Stimulated activated naive CD8-positive, alpha-beta T cell treated with anti-CD3 and anti-CD28 coated beads, Interleukin-15, Interleukin-2, amounts not matched to agents 100 ng/mL and 50 ng/mL, for 24 hours (primary cell): Measurements from ENCODE around the gene FAM131C.
"Not testable (repeated sequence)": the region's sequence is repeated elsewhere in the genome, so short reads cannot be mapped to it uniquely, and the experiment has no call there.

Experiments used
- H3K27ac Mint-ChIP-seq: one replicate; pipeline ENCODE4 v1.8.0; 2021; ENCODE audit warnings: mild to moderate bottlenecking, mixed read lengths
- H3K27me3 Mint-ChIP-seq: one replicate; pipeline ENCODE4 v1.8.0; 2021; ENCODE audit warnings: mixed read lengths
- H3K36me3 Mint-ChIP-seq: one replicate; pipeline ENCODE4 v1.8.0; 2021; ENCODE audit warnings: low read depth, mixed read lengths
- H3K4me1 Mint-ChIP-seq: one replicate; pipeline ENCODE4 v1.8.0; 2021; ENCODE audit warnings: low read depth, mixed read lengths
- H3K4me3 Mint-ChIP-seq: one replicate; pipeline ENCODE4 v1.8.0; 2021; ENCODE audit warnings: mild to moderate bottlenecking, mixed read lengths
- H3K9me3 Mint-ChIP-seq: one replicate; pipeline ENCODE4 v1.8.0; 2021; ENCODE audit warnings: mixed read lengths

FAM131C gene

DNA sequence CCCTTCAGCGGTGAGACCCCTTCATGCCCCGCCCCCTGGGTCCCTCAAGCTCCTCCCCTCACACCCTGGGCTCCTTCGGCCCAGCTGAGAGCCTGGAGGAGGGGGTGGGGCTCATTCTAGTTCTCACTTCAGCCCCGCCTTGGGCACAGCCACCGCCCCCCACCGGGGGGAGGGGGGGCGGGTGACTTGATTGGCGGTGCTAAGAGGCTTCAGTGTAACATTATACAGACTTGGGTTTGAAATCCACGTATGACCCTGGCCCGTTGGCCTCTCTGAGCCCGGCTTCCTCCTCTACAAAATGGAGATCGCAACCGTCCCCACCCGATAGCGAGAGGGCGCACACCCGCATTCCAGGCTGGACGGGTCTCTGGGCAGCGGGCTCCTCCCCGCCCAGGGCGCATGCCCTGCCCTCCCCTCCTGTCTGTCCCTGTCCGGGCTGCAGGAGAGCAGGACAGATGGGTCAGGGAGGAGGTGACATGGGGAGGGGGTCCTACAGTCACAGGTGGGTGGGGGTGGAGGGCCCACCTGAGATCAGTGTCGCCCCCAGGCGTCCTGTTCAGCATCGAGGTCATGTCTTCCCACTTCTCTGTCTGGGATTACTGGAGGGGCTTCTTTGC lies 24.8 kb downstream of the FAM131C start:
- H3K27me3 Mint-ChIP-seq, result no peaks in the 10 kb centered on the region
- no peaks in the 10 kb centered on the region for H3K9me3 Mint-ChIP-seq
- no peaks in the 10 kb centered on the region for H3K4me1 Mint-ChIP-seq
- H3K4me3 Mint-ChIP-seq, result no peak overlapping the region
- no peak overlapping the region for H3K27ac Mint-ChIP-seq
- H3K36me3 Mint-ChIP-seq, result no peaks in the 10 kb centered on the region

DNA sequence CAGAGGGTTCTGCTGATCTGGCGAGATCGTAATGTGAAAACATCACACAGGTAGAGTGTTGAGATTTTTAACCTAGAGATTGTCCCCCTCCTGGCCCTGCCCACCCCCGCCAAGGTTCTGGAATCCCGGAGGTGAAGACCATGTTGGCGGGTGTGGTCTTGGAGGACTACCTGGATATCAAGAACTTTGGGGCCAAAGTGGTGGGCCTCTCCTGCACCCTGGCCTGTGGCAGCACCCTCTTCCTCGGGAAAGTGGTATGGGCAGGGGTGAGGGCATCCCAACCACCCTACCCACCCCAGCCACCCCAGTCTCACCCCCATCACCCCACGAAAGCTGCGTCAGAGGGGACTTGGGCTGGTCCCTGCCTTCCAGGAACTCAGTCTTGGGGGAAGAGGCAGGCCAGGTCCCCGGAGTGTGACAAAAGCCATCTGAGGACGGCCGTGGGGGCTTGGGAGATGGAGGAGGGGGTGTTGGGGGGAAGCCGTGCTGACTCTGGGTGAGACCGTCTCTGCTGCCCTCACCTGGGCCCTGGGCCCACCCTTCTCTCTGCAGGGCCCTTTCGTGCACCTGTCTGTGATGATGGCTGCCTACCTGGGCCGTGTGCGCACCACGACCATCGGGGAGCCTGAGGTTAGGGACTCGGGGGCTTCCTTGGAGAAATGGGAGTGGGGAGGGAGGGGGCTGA lies 25.5 kb downstream of the FAM131C start:
- Mint-ChIP-seq H3K4me3 (no peak overlapping the region), H3K36me3 (no peaks in the 10 kb centered on the region), H3K4me1 (no peaks in the 10 kb centered on the region)

DNA sequence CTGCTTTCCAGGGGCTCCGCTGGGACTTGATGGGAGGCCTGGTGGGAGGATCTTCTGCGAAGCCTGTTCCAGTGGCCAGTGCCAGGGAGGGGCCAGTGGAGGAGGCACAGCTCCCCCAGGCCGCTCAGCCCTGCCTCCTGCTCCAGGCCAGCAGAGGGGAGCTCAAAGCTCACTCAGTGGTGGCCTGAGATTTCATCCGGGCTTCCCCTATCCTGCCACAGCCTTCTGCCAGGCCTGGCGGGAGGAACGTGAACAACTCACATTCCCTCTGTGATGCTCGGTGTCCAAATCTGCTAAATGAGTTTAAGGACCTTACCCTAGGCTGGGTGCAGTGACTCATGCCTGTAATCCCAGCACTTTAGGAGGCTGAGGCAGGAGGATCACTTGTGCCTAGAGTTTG lies 26.6 kb downstream of the FAM131C start:
- Mint-ChIP-seq H3K9me3 (no peaks in the 10 kb centered on the region), H3K36me3 (no peaks in the 10 kb centered on the region), H3K4me1 (no peaks in the 10 kb centered on the region), H3K27me3 (no peaks in the 10 kb centered on the region), H3K4me3 (no peak overlapping the region), H3K27ac (no peak overlapping the region)

More for the DNA sequence above, 25.5 kb downstream of the FAM131C start:
- H3K27ac Mint-ChIP-seq, result no peak overlapping the region
- no peaks in the 10 kb centered on the region for H3K9me3 Mint-ChIP-seq
- H3K27me3 Mint-ChIP-seq, result no peaks in the 10 kb centered on the region

DNA sequence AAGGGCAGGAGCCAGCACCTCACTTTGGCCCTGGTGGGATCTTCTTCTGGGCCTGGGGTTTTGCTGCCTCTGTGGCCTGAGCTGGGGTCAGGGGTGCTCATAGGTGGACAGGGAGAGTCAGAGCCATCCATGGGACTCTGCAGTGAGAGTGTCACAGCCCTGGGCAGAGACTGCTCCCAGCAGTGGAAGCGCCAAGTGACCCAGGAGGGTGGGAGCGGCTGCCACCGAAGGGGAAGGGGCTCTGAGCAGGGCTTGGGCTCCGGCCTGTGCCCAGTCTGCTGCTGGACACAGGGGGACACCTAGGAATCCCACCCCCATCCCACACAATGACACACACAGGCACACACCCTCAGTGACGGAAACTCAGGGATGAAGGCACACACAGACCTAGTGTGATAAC lies 29.5 kb downstream of the FAM131C start:
- no peaks in the 10 kb centered on the region for H3K4me1 Mint-ChIP-seq
- no peaks in the 10 kb centered on the region for H3K9me3 Mint-ChIP-seq
- H3K36me3 Mint-ChIP-seq, result no peaks in the 10 kb centered on the region

DNA sequence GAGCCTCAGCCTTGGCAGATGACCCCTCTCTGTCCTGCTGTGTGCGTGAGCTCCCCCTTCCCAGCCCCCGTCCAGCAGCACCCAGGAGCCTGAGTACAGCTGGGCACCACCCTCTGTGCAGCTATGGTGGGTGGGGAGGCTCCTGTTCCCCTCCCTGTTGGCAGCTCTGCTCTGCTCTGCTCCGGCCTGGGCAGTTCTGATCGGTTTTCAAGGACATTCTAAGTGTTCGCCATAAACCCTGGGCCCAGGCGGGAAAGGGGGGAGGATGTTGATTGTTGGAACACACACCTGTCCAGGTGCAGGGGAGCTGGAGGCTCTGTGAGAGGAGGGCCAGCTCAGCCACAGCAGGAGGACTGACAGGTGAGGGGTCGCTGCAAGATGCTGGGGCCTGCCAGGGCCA lies 29.9 kb downstream of the FAM131C start, which contains the start of gene CLCNKB:
Gene CLCNKB, plus strand, starts transcription at position 262 of the 400 bp plus-strand sequence. CDS start 711 bp downstream, outside the sequence.
- H3K4me3 Mint-ChIP-seq, result no peak within 1 kb of the TSS
- H3K27me3 Mint-ChIP-seq, result no peaks in the 10 kb centered on the region
- H3K9me3 Mint-ChIP-seq, result no peaks in the 10 kb centered on the region
- no peak within 1 kb of the TSS for H3K27ac Mint-ChIP-seq
- no peaks in the 10 kb centered on the region for H3K4me1 Mint-ChIP-seq
- H3K36me3 Mint-ChIP-seq, result no peaks in the 10 kb centered on the region

More for the DNA sequence above, 29.5 kb downstream of the FAM131C start:
- H3K4me3 Mint-ChIP-seq, result no peak overlapping the region
- H3K27me3 Mint-ChIP-seq, result no peaks in the 10 kb centered on the region
- H3K27ac Mint-ChIP-seq, result no peak overlapping the region

DNA sequence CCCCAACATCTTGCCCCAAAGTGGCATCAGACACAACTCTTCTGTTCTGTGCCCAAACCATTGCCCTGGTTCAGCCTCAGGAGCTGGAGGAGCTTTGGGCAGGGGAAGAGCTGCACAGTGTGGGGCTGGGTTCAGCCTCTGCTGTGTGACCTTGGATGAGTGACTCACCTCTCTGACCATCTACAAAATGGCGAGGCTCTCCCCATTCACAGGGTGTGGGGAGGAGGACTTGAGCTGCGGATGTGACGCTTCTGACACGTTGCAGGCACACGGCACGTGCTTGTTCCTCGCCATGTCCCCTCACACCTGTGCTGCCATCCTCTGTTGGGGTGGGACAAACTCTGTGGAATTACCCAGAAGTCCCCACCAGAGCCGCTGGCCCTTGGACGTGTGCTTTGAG lies 30.8 kb downstream of the FAM131C start:
- H3K27ac Mint-ChIP-seq, H3K4me3 Mint-ChIP-seq, H3K36me3 Mint-ChIP-seq, H3K4me1 Mint-ChIP-seq, H3K27me3 Mint-ChIP-seq, H3K9me3 Mint-ChIP-seq: not testable (repeated sequence)

DNA sequence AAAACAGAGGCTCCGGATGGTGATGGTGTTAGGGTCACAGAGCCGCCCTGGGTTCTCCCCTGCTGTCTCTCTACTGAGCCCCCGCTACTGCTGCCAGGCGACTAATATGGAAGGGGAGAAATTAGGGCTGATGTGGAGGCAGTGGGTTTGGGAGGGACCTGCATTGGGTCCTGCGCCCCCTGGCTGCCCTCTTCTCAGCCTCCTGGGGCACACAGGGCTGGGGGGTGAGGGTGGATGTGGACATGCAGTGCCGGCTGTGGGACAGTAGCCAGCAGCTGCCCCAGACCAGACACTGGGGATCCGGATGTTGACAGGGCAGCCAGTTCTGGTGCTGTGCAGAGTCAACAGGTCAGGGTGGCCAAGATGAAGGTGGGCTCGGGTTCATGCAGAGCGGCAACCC lies 31.4 kb downstream of the FAM131C start:
- no peaks in the 10 kb centered on the region for H3K27me3 Mint-ChIP-seq
- no peak overlapping the region for H3K4me3 Mint-ChIP-seq
- H3K36me3 Mint-ChIP-seq, result no peaks in the 10 kb centered on the region
- H3K4me1 Mint-ChIP-seq, result no peaks in the 10 kb centered on the region
- H3K9me3 Mint-ChIP-seq, result no peaks in the 10 kb centered on the region
- H3K27ac Mint-ChIP-seq, result no peak overlapping the region

DNA sequence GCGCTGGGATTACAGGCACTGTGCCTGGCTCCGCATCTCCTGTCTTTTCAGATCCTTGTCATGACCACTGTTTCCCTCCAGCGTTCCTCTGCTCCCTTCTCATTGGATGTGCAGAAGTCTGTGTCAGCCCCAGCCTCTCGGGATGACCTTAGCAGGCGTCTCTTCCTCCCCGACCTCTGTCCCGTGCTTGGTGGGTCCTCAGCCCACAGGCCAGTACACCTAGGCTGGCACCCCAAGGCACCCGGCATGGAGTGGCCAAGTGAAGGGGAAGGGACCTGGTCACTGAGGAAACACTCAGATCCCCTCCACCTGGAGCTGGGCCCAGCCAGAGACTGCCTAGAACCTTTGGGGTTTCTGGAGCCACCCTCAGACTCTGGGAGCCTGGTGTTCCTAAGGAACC lies 32.3 kb downstream of the FAM131C start:
- no peaks in the 10 kb centered on the region for H3K27me3 Mint-ChIP-seq
- no peak overlapping the region for H3K4me3 Mint-ChIP-seq
- no peak overlapping the region for H3K27ac Mint-ChIP-seq
- H3K9me3 Mint-ChIP-seq, result no peaks in the 10 kb centered on the region
- no peaks in the 10 kb centered on the region for H3K4me1 Mint-ChIP-seq
- H3K36me3 Mint-ChIP-seq, result no peaks in the 10 kb centered on the region

DNA sequence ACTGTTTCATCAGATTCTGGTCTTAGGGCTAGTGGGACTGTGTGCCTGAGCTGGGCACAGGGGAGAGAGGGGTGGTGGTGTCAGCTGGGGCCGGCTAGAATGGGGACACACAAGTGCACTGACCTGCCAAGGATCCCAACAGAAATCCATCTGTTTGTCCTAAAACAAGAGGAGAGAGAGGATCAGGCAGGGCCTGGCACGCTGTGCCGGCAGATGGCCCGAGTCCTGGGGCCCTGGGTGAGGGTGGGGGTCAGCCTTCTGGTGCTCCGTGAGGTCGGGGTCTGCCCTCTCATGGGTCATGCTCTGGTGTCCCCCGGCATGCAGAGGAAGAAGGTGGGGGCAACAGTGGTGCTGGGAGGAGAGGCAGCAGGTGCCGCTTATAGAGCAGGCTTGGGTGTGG lies 33.6 kb downstream of the FAM131C start:
- H3K4me3 Mint-ChIP-seq, H3K4me1 Mint-ChIP-seq, H3K9me3 Mint-ChIP-seq, H3K36me3 Mint-ChIP-seq, H3K27ac Mint-ChIP-seq, H3K27me3 Mint-ChIP-seq: not testable (repeated sequence)

DNA sequence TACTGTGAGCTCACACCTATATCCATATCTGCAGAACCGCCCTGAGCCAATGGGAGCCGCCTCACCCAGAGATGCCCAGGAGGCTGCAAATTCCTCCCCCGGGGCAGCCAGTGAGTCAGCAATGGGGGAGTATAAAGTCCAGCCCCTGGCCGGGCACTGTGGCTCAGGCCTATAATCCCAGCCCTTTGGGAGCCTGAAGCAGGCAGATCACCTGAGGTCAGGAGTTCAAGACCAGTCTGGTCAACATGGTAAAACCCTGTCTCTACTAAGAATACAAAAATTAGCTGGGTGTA lies 34.9 kb downstream of the FAM131C start:
- H3K36me3 Mint-ChIP-seq, result no peaks in the 10 kb centered on the region
- H3K27me3 Mint-ChIP-seq, result no peaks in the 10 kb centered on the region
- H3K4me3 Mint-ChIP-seq, result no peak overlapping the region
- H3K27ac Mint-ChIP-seq, result no peak overlapping the region
- no peaks in the 10 kb centered on the region for H3K4me1 Mint-ChIP-seq
- H3K9me3 Mint-ChIP-seq, result no peaks in the 10 kb centered on the region

DNA sequence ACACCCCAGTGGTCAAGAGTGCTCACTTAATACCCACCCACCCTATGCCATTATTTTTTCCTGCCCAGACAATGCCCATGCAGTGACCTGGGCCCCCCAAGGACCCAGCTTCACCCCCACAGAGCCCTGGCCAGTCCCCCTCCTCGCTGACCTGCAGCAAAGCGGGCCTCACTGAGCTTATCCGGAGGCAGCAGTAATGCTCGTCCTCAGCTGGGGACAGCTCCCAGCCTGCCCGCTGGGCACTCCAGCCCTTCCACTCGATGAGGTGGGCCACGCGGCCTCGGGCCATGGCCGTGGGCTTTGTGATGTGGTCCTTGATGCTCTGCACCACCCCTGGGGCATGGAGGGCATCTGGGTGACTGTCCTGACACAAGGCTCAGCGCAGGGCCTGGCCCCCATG lies 37.0 kb downstream of the FAM131C start:
- H3K4me1 Mint-ChIP-seq, H3K4me3 Mint-ChIP-seq, H3K36me3 Mint-ChIP-seq, H3K27ac Mint-ChIP-seq, H3K27me3 Mint-ChIP-seq, H3K9me3 Mint-ChIP-seq: not testable (repeated sequence)

DNA sequence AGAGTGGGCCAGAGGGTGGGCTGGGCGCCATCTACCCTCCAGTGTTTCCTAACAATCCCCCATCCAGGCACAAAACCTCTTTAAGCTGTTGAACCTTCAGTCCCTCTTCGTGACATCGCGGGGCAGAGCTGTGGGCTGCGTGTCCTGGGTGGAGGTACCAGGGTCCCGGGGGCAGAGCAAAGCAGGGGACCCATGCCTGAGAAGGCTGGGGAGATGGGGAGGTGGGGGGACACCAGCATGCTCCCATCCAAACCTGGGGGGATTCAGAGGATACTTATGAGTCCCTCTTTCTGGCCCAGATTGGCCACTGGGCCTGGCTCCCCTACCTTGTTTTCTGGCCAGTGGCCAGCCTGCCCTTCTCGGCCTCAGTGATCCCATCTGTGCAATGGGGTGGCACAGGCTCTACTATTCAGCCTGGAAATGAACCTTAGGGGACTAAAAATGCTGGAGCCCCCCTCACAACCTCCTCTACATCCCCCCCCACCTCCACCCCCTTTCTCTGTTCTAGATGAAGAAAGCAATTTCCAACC lies 40.3 kb downstream of the FAM131C start:
- not testable (repeated sequence) for H3K27ac Mint-ChIP-seq, H3K4me1 Mint-ChIP-seq, H3K4me3 Mint-ChIP-seq, H3K36me3 Mint-ChIP-seq, H3K9me3 Mint-ChIP-seq, H3K27me3 Mint-ChIP-seq

DNA sequence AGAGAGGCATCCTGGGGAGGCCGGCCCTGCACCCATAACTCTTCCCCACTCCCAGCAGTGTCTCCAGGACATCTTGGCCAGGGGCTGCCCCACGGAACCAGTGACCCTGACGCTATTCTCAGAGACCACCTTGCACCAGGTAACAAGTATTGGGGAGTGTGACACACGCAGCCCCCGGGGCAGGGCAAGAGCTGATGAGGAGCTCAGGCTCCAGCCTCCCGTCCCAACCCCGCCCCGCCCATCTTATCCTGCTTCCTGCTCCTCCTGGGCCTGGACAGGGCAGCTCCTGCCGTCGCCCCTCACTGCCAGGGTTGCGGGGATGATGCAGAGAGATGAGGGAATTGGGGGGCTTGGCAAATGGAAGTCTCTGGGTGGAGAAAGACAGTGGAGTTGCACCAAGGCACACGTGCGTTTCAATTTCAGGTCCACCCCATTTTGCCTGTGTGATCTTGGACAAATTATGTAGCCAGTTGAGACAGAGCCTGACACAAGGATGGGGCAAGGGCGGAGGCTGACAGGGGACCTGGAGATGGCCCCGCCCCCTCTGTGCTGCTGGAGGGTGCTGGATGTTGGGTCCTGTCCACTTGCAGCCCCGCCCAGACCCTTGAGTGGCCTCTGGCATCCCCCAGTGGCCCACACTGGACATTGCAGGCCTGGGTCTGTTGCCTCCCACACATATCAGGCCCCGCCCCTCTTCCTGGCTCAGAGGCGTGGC lies 40.9 kb downstream of the FAM131C start:
- no peaks in the 10 kb centered on the region for H3K4me1 Mint-ChIP-seq
- no peak overlapping the region for H3K27ac Mint-ChIP-seq
- no peak overlapping the region for H3K4me3 Mint-ChIP-seq
- H3K9me3 Mint-ChIP-seq, result no peaks in the 10 kb centered on the region
- no peaks in the 10 kb centered on the region for H3K36me3 Mint-ChIP-seq
- H3K27me3 Mint-ChIP-seq, result peaks cover 6% of the 10 kb centered on the region

DNA sequence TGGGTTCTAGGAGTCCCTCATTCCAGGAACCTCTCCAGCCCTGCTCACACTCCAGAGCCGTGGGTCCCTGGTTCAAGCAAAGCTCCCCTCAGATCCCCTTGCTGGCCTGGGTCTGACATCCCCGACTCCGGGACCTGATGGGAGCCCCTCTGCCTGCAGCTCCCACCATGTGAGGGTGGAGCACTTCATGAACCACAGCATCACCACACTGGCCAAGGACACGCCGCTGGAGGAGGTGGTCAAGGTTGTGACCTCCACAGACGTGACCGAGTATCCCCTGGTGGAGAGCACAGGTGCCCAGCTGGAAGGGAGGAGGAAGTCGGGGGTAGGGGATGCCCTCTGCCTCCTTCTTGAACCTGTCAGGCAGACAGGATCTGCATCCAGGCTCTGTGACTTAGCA lies 41.9 kb downstream of the FAM131C start:
- Mint-ChIP-seq H3K9me3 (no peaks in the 10 kb centered on the region), H3K4me3 (no peak overlapping the region), H3K27ac (no peak overlapping the region), H3K4me1 (no peaks in the 10 kb centered on the region), H3K27me3 (peaks cover 6% of the 10 kb centered on the region), H3K36me3 (no peaks in the 10 kb centered on the region)

DNA sequence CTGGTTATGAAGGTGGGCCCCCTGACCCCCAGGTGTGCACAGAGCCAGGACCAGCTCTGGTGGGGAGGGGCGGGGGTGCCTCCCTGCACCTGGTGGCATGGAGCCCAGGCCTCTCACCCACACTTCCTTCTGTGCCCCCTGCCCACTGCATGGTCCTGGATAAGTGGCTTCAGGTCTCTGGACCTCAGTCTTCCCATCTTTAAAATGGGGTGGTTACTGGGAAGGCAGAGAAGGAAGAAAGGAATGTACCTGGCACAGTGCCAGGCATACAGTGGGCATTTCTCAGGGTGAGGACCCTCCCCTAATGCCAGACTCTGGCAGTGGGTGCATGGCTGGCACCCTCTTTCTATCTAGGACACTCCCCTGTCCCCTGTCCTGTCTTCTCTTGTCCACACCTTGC lies 44.2 kb downstream of the FAM131C start:
- Mint-ChIP-seq H3K4me1 (no peaks in the 10 kb centered on the region), H3K27me3 (peaks cover 6% of the 10 kb centered on the region), H3K27ac (no peak overlapping the region), H3K9me3 (no peaks in the 10 kb centered on the region), H3K36me3 (no peaks in the 10 kb centered on the region), H3K4me3 (no peak overlapping the region)

DNA sequence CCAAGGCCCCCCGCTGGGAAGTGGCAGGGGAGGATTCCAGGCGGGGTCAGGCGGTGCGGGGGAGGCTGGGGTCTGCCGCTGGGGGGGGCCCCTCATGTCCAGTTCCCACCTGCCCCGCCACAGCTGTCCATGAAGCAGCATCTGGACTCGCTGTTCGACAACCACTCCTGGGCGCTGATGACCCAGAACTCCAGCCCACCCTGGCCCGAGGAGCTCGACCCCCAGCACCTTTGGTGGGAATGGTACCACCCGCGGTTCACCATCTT lies 44.5 kb downstream of the FAM131C start:
- not testable (repeated sequence) for H3K27ac Mint-ChIP-seq, H3K9me3 Mint-ChIP-seq, H3K27me3 Mint-ChIP-seq, H3K36me3 Mint-ChIP-seq, H3K4me1 Mint-ChIP-seq, H3K4me3 Mint-ChIP-seq
